Kidney capillary endothelial cell (primary cell): ENCODE data around the gene ULK3.

Experiments used
- DNase-seq: peaks from one replicate; pipeline ENCODE4 v3.0.0-alpha.2; 2018; ENCODE audit warnings: low spot score

Gene ULK3

GRCh38 chr15:74799255-74799855, 43.6 kb downstream of the ULK3 start:
- no peak for DNase-seq

- DNase-seq = no peak
These were observed 44.3 kb downstream of the ULK3 start for GRCh38 chr15:74798388-74799254.

- no peak for DNase-seq
These were observed 46.9 kb downstream of the ULK3 start for GRCh38 chr15:74795966-74796625.

GRCh38 chr15:74794970-74795349, 48.0 kb downstream of the ULK3 start:
- no peak for DNase-seq

- no peak for DNase-seq
These were observed 48.5 kb downstream of the ULK3 start for GRCh38 chr15:74794248-74794969.

GRCh38 chr15:74793135-74794028, 49.6 kb downstream of the ULK3 start:
- no peak for DNase-seq

GRCh38 chr15:74792227-74793016, 50.5 kb downstream of the ULK3 start:
- DNase-seq = no peak

- no peak for DNase-seq
These were observed 51.3 kb downstream of the ULK3 start for GRCh38 chr15:74791667-74792066.

GRCh38 chr15:74791007-74791406, 51.9 kb downstream of the ULK3 start:
- DNase-seq = no peak

GRCh38 chr15:74790080-74790916, 52.7 kb downstream of the ULK3 start:
- peak; percentile 64 for DNase-seq

- no peak for DNase-seq
These were observed 53.2 kb downstream of the ULK3 start for GRCh38 chr15:74789741-74790079.

GRCh38 chr15:74789171-74789631, 53.8 kb downstream of the ULK3 start:
- no peak for DNase-seq

GRCh38 chr15:74788683-74789151, 54.2 kb downstream of the ULK3 start:
- no peak for DNase-seq

- no peak for DNase-seq
These were observed 54.8 kb downstream of the ULK3 start for GRCh38 chr15:74788042-74788682.

GRCh38 chr15:74787251-74788041, 55.5 kb downstream of the ULK3 start:
- DNase-seq = peak; percentile 47

- no peak for DNase-seq
These were observed 56.3 kb downstream of the ULK3 start for GRCh38 chr15:74786551-74787165.
